Urinary bladder (tissue), 4 donors: ENCODE results near the gene RORC. TPM values are rescaled to one million over a fixed set of nuclear protein-coding genes. Genes with fewer than 3 reads are reported as not detected.
"Not testable (repeated sequence)": the region's sequence is repeated elsewhere in the genome, so short reads cannot be mapped to it uniquely, and the experiment has no call there.

ENCODE experiments used
- DNase-seq: peaks from one replicate; pipeline ENCODE4 v3.0.0-alpha.2; 2015; ENCODE audit errors: extremely low spot score
- H3K27ac ChIP-seq: one replicate; pipeline ENCODE4 v1.5.1; 2013; ENCODE audit warnings: low read depth, mild to moderate bottlenecking, moderate library complexity
- H3K36me3 ChIP-seq: one replicate; pipeline ENCODE4 v1.6.1; 2013; ENCODE audit warnings: mild to moderate bottlenecking, moderate library complexity; ENCODE audit not compliant: insufficient read depth
- H3K4me1 ChIP-seq: one replicate; pipeline ENCODE4 v1.6.1; 2013; ENCODE audit warnings: mild to moderate bottlenecking, moderate library complexity; ENCODE audit not compliant: insufficient read depth
- H3K4me3 ChIP-seq: one replicate; pipeline ENCODE4 v1.5.1; 2013; ENCODE audit warnings: low read depth, low read length
- WGBS: extraction: QIAGEN DNeasy Blood & Tissue Kit; methylation state at CpG from one replicate; pipeline ENCODE4 v1.1.7; 2013; 5-methylcytosine and 5-hydroxymethylcytosine counted together
- polyA plus RNA-seq: library from polyadenylated mRNA; stranded (reverse); fragments of 200-250 nt; gene quantifications from one replicate; pipeline ENCODE4 v1.2.3, GENCODE V29; 2013
- total RNA-seq: library from RNA; depleted of rRNA; stranded (reverse); fragments of >200 nt; gene quantifications from one replicate; pipeline ENCODE4 v1.2.3, GENCODE V29; 2014
- donor health status: healthy with polysubstance abuse.
- donor health status: healthy.

Gene RORC
- total and polyA plus RNA-seq, 2 donors = 0.71 to 1.6 TPM

DNA sequence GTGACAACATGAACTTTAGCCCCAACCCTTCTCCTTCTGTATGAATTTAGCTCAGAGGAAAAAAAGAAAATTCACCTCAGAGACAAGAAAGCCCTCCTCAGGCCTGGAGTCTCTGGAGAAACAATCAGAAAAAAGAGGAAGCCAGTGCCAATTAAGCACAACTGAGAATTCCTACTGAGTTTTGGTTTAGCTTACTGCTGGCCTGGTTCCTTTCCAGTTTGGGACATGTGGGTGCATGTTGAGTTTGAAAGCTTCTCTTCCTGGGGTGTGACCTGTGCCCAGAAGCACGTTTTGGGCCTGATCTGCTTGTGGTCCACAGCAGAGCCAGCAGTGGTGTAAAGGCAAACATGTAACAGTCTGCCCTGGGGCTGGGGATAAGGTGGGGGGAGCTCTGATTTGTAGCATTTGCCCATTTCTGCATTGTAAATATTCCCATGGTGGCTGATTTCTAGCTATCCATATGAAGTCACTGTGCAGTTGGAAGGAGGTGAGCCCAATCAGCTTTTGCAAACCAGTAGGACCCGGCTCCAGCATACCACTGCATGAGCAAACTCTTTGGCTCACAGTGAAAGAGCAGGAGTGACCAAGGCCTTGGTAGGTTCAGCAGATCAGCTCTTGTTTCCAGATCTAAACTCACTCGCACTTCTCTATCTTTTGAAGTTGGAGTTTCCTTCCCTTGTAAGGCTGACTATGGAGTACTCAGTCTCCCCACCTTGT is 26.6 kb upstream of the RORC start:
- H3K36me3 ChIP-seq = no peaks in the 10 kb centered on the region
- no peak for DNase-seq
- WGBS = 65% methylated on average over 3 of the region's 3 CpGs
- H3K4me3 ChIP-seq = no peak overlapping the region
- no peak overlapping the region for H3K27ac ChIP-seq
- H3K4me1 ChIP-seq = no peaks in the 10 kb centered on the region

DNA sequence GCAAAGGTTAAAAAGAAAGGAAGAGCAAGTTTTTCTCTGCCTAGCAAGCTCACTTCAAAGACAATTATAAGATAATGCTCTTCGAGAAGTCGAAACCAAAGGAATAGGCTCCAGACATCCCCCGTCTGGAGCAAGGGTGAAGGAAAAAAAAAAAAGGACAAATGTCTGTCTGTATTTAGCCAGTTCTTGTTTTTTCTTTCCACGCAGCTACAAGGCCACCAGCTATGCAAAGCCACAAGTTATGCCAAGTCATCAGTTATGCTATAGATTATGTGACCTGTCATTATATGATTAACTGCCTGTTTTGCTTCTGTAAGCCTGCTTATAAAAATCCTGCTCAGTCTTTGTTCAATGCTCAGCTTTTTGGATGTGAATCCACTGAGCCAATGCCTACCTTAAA is 24.3 kb upstream of the RORC start:
- DNase-seq = no peak
- Histone ChIP-seq H3K4me1 (no peaks in the 10 kb centered on the region), H3K4me3 (no peak overlapping the region), H3K36me3 (no peaks in the 10 kb centered on the region), H3K27ac (no peak overlapping the region)
- 34% methylated on average over 4 of the region's 4 CpGs for WGBS

- not testable (repeated sequence) for H3K4me1 ChIP-seq, H3K27ac ChIP-seq, H3K4me3 ChIP-seq, DNase-seq, H3K36me3 ChIP-seq
- whole genome bisulfite sequencing = 45% methylated on average over 8 of the region's 8 CpGs
Measured at GRCh38 chr1:151855516-151855915, 23.9 kb upstream of the RORC start.

GRCh38 chr1:151854658-151855057 is 23.1 kb upstream of the RORC start:
- Histone ChIP-seq H3K4me1 (no peaks in the 10 kb centered on the region), H3K27ac (no peak overlapping the region), H3K4me3 (no peak overlapping the region), H3K36me3 (no peaks in the 10 kb centered on the region)
- WGBS = 86% methylated on average over 7 of the region's 7 CpGs
- no peak for DNase-seq

DNA sequence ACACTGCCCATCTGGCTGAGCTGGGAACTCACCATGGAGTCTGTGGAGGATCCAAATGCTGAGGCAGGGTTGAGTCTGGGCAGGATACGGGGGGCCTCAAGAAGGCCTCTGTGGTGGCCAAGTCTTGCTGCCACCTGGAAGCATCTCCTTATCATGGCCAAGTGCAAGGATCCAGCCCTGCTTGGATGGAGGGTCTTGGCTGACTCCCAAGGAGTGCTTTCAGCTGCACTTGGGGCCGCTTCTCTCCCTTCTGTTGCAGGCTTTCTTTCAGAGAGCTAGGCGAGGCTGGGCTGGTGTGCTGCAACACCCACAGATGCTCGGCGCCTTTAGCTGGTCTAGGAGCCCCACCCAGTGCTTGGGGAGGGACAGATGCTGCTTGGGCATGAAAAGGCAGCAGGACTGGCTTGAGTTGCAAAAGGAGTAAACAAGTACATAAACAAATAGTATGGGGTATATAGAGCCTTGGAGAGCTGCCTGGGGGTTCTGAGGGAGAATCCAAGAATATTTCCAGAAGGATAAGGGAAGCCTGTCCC is 21.9 kb upstream of the RORC start, which contains the start of gene THEM5:
THEM5 (minus strand) TSS at position 302 of the 533 bp plus-strand sequence; CDS start at position 155, 147 bp downstream.
- Histone ChIP-seq H3K4me1 (no peaks in the 10 kb centered on the region), H3K4me3 (no peak within 1 kb of the TSS), H3K27ac (no peak within 1 kb of the TSS), H3K36me3 (no peaks in the 10 kb centered on the region)
- 51% methylated on average over 5 of the region's 5 CpGs for WGBS
- no peak for DNase-seq

DNA sequence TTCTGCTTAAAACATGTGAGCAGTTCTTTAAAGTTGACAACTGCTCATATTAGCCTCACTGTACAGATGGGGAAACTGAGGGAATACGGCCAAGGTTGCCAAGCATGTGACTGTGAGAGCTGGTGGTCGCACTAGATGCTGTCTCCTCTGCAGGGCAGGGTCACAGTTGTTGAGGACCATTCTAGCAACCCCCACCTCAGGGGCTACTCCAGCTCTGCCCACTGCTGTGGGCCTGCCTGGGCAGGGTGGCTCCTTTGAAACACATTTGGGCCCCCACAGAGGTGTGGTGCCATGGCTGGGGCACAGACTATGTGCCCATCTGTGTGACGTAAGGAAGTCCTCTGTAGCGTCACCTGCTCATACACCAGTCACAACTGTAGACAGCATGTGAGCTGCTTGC is 21.1 kb upstream of the RORC start:
- Histone ChIP-seq H3K4me3 (no peak overlapping the region), H3K4me1 (no peaks in the 10 kb centered on the region), H3K36me3 (no peaks in the 10 kb centered on the region), H3K27ac (no peak overlapping the region)
- DNase-seq = no peak
- WGBS = 94% methylated on average over 4 of the region's 4 CpGs

GRCh38 chr1:151851886-151852285 is 20.3 kb upstream of the RORC start:
- Histone ChIP-seq H3K4me3 (no peak overlapping the region), H3K27ac (no peak overlapping the region), H3K4me1 (no peaks in the 10 kb centered on the region), H3K36me3 (no peaks in the 10 kb centered on the region)
- no peak for DNase-seq
- 67% methylated on average over 8 of the region's 8 CpGs for WGBS

DNA sequence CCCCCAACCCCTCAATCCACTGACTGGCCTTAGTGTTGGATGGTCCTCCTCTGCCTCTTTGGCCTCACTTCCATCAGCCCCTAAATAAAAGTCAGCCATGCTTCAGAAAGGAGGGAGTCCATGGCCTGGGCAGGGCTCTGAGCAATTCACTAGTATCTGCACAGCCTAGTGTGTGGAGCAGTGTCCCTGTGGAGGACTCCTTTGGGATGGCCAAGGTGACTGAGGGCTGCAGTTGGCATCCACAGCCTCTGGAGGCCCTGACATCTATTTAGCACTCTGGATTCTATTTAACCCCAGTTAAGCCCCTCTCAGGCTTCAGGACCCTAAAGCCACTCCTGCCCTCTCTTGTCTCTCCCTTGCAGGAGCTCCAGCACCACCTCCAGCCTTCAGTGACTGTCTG is 18.3 kb upstream of the RORC start:
- Histone ChIP-seq H3K27ac (no peak overlapping the region), H3K4me3 (no peak overlapping the region), H3K36me3 (no peaks in the 10 kb centered on the region), H3K4me1 (no peaks in the 10 kb centered on the region)
- no peak for DNase-seq

- no peak for DNase-seq
- H3K27ac ChIP-seq = no peak overlapping the region
- no peaks in the 10 kb centered on the region for H3K4me1 ChIP-seq
- WGBS = 75% methylated on average over 3 of the region's 3 CpGs
- no peak overlapping the region for H3K4me3 ChIP-seq
- H3K36me3 ChIP-seq = no peaks in the 10 kb centered on the region
Measured at GRCh38 chr1:151849126-151849525, 17.5 kb upstream of the RORC start.

DNA sequence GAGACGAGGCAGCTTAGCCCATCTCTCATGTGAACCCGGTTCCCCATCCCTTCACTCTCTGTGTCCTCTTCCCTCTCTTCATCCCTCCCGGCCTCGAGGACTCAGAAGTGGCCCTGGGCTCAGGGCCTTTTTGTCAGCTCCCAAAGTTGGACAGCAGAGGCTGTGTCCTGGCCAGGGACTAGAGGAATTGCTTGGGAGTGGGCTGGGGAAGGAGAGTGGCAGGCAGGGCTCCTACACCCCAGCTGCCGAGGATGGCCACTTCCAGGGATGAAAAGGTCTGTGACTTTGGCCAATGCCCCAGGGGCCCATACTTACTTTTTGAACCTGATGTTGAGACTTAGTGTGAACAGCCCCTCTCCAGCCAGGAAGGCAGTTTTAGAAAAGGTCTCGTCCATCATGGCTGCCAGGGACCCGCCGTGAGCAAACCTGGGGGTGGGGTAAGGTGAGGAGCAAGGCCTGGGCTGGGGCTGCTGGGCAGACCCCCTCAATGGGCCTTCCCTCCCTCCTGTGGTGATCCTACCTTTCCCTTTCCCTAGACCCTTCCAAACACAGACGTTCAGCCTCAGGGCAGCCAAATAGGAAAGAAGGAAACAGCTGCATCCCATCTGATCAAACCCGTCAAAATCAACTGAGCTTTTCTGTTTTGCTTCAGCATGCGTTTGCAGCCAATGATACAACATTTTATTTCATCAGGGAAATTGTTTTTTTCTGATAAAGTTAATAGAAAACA is 16.4 kb upstream of the RORC start:
- Histone ChIP-seq H3K4me3 (no peak overlapping the region), H3K4me1 (no peaks in the 10 kb centered on the region), H3K27ac (no peak overlapping the region), H3K36me3 (no peaks in the 10 kb centered on the region)
- 47% methylated on average over 11 of the region's 11 CpGs for WGBS
- no peak for DNase-seq

- WGBS = 85% methylated on average over 8 of the region's 8 CpGs
- no peaks in the 10 kb centered on the region for H3K4me1 ChIP-seq
- no peak for DNase-seq
- H3K4me3 ChIP-seq = no peak overlapping the region
- no peaks in the 10 kb centered on the region for H3K36me3 ChIP-seq
- H3K27ac ChIP-seq = no peak overlapping the region
Measured at GRCh38 chr1:151846686-151847237, 15.2 kb upstream of the RORC start.

- no peaks in the 10 kb centered on the region for H3K4me1 ChIP-seq
- DNase-seq = no peak
- no peak overlapping the region for H3K27ac ChIP-seq
- no peaks in the 10 kb centered on the region for H3K36me3 ChIP-seq
- 30% methylated on average over 6 of the region's 6 CpGs for WGBS
- no peak overlapping the region for H3K4me3 ChIP-seq
Measured at GRCh38 chr1:151846062-151846568, 14.5 kb upstream of the RORC start.

DNA sequence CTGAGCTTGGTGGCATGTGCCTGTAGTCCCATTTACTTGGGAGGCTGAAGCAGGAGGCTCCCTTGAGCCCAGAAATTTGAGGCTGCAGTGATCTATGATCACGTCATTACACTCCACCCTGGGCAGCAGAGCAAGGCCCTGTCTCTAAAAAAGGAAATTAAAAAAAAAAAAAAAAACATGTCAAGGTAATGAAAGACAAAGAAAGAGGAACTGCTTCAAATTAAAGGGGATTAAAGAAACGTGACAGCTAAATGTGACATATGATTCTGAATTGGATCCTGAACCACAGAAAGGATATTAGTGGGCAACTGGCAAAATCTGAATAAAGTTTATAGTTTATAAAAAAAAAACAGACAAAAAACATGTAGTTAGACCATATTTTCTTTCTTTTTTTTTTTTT is 11.8 kb upstream of the RORC start:
- no peak for DNase-seq
- WGBS = 81% methylated on average over 2 of the region's 2 CpGs
- peaks cover 4% of the 10 kb centered on the region for H3K4me1 ChIP-seq
- H3K27ac ChIP-seq = no peak overlapping the region
- H3K36me3 ChIP-seq = no peaks in the 10 kb centered on the region
- no peak overlapping the region for H3K4me3 ChIP-seq

- no peak overlapping the region for H3K27ac ChIP-seq
- H3K4me1 ChIP-seq = peaks cover 4% of the 10 kb centered on the region
- 89% methylated on average over 2 of the region's 2 CpGs for WGBS
- no peak for DNase-seq
- H3K4me3 ChIP-seq = no peak overlapping the region
- no peaks in the 10 kb centered on the region for H3K36me3 ChIP-seq
Measured at GRCh38 chr1:151841141-151841540, 9.5 kb upstream of the RORC start.
